Epidermal melanocyte (primary cell): ENCODE measurements around the gene MVB12B.
A peak's percentile ranks its signal among the peaks of the same experiment; 100 is the strongest.

Experiments
- DNase-seq: peaks from one replicate; pipeline ENCODE4 v3.0.0; 2011; ENCODE audit warnings: low spot score; ENCODE audit not compliant: insufficient read length

Gene MVB12B

DNA sequence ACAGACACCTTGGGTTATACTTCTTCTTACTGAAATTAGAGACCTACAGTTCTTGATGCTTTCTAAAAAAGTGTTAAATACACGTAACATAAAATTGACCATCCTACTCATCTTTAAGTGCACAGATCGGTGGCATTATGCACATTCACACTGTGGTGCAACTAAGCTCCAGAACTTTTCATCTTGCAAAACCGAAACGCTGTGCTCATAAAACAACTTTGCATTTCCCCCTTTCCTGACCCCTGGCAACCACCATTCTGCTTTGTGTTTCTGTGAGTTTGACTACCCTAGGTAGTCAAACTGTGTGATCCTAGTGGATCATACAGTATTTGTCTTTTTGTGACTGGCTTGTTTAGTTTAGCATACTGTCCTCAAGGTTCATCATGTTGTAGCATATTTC lies 3.9 kb downstream of the MVB12B start:
- no peak for DNase-seq

DNA sequence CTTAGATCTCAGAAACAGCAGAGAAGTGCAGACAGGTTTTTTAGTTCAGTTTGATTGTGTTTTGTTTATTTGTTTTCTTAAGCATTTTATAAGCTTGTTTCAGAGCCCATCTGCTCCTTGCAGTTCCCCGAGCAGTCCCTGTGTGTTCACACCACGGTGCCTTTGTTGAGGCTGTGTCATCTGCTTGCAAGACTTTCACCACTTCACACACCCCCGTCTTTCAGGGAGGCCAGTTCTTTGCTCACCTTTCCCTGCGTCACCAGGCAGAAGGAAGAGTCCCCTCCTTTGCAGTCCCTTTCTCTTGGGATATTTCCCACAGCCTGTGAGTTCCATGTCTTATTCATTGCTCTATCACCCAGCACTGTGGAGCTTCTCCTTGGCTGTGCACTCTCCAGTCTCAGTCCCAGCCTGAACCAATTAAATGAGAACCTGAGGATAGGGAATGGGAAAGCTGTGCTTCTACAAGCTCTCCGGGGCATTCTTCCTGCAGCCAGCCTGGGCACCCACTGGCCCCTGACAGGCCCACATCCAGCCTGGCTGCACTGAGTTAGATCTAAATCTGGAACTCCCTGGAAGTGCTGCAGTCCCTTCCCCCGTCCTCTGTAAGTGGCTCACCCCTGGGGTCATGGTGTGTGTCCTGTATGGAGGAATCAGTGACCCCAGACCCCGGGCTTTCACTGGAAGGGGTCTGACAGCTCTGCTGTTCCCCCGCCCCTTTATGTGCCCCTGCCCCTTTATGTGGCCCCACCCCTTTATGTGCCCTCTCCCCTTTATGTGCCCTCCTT lies 5.5 kb downstream of the MVB12B start:
- DNase-seq, result no peak

DNA sequence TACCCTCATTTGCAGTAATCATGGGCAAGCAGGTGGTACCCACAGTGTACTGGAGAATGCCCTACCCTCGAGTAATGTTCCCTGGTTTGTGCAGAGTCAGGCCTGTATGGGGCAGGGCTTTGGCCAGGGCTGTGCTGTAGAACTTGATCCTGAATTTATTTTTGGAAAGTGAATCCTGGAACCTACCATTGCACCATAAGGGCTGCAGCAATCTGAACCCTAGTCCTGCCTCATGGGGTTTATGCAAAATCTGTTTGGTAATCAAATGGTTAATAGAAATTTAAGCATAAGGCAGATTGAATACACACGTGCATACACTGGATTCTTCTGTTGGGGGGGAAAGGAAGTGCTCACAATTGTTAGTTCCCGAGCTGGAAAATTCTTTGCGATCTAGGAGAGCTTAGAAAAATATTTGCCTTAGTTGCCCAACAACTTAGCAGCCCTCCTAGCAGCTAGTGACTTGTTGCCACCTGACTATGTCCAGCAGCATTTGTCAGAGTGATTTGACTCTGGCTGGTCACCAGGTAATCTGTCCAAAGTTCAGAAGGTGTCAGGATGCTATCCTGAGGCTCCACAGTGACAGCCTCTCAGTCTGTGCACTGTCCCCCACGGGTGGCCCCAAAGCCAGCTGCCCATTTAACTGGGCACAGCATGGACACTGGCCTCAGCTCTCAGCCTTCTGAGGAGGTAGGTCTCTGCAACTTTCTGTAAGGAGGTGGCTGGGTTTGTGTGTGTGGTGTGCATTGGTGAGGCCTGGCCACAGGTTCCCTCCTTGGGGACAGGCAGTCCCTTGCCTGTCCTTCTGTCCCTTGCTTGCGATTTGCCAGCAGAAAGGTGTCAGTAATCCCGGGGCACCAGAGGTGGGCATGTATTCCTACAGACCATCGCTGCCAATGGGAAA lies 8.3 kb downstream of the MVB12B start:
- no peak for DNase-seq

DNA sequence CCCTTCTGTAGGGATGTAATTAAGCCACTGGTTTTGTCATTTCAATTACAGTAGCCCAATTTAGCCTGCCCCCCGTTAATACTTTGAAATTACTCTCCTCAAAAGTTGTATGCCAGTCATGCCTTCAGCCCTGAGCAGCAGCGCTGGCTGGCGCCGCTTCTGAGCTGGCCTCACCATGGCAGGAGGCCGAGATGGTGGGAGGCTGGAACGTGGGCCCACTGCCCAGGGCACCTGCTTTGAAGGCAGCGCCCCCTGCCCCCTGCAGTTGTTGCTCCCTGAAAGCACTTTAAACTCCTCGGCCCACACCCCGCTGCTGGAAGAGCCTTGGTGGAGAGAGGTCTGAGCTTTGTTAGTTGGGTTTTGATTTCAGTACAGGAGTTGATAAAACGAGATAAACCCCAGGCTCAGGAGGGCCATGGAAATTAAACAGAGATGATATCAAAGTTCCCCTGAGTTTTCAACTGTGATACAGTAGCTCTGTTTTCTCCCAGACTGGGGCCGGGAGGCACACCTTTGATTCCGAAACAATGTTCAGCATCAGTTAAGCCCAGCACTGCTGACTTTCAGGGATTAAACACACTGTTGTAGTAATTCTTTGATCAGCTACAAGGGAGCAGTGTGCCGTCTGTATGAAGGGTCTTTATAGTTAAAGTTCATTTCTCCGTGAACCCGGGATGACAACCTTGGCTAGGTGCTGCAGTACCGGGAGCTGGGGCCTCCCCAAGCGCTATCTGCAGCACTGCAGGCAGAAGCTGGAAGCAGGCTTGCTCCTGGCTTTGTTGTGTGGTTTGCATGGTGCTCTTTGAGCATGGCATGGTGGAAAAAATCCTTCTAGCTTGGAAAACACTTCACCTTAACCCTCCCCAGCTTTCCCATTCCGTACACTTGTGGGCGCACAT lies 9.5 kb downstream of the MVB12B start:
- DNase-seq, result no peak

DNA sequence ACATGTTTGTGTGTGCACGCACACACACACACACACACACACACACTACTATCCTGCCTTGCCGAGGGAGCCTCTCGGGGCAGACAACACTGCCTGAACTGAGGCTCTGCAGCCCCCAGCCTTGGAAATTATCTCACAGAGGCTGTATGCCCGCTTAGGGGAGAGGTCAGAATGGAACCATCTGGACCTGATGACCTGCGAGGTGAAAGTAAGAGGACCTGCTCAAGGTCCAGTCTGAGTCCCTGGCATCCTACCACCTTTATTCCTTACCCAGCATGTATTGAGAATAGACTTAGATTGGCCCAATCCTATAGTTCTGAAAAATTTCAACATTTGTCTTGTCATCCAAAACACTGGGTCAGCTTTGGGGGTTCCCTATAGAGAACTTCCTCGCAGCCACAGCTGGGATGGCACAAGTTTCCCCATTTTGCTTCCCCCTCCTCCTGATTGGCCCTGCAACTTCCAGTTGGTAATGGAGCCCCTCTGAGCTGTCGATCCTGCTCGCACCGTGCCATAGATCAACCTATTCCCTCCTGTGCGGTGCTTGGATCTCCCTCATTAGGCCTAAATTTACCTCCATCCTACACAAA lies 10.2 kb downstream of the MVB12B start:
- DNase-seq, result no peak

DNA sequence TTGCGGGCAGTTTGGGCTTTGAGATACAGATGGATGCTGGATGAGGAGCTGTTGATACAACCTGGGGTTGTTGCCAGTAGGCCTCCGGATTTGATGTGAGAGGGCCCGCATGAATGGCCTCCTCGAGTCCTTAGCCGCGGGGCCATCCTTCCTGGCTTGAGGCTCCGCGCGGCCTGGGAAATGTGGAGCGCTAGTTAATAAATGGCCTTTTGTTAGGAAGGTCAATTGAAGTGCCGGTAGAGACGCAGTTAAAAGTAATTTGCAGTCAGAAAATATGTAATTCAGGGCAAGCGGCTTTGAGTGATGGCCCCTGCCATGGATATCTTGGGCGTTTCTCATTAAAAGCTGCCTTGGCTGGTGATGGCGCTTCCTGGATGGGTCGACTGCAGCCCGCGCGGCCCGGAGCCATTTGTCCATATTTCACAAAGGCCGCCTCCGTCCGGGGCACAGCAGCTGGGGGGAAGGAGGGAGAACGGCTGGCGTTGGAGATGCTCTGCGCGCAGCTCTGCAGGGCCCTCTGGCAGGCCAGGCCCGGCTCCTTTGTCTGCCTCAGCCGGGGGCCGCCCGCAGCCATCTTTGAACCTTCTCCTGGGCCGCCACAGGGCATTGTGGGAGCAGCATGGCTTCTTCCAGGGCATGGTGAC lies 11.2 kb downstream of the MVB12B start:
- DNase-seq, result peak; percentile 48

DNA sequence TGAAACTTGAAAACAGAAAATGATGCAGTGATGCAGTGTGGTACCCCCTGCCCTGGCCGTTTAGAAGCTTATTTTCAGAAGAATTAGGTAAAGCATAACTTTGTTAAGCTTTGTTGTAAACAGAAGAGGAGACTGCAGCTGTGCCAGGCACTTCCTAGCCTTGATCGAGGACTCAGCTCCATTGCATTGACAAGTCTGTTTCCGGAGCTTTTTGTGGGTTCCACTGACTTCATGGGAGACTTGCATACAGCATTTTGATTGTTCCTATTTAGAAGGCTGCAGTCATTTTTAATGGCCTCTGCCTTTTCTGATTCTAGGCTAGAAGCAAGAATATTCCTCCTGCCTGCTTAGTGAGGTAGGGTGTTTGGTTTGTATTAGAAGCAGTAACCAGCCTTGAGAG lies 12.3 kb downstream of the MVB12B start:
- DNase-seq, result no peak

DNA sequence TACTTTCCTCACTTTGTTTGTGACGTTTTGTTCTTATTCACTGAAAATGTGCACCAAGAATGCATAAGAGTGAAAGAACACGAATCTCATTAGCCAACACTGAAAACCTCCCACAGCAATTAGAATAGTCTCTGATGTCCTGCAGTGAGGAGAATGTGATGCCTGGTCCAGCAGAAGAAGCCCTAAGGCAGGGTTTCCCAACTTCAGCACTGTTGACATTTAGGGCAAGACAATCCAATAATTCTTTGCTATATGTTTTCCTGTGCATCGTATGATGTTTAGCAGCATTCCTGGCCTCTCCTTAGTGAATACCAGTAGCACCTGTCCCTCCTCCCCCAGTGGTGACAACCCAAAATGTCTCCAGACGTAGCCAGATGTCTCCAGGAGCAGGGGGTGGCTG lies 14.8 kb downstream of the MVB12B start:
- DNase-seq, result no peak

DNA sequence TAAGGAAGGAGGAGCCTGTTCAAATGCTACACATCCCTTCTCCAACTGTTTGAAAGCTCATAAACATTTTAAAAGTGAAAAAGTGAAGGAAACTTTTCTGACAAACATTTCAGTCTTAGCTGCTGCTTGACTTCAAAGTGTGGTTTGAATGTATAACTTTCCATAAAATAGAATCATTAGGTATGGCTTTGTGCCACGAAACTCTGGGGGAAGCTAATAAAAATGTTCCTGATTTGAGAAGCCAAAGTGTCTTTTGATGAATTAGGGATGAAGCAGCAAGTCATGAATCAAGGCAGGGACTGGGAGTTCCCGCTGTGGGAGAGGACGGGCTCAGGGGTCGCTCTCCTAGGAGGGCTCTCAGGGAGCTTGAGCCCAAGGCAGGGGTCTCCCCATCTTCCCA lies 15.3 kb downstream of the MVB12B start:
- no peak for DNase-seq

DNA sequence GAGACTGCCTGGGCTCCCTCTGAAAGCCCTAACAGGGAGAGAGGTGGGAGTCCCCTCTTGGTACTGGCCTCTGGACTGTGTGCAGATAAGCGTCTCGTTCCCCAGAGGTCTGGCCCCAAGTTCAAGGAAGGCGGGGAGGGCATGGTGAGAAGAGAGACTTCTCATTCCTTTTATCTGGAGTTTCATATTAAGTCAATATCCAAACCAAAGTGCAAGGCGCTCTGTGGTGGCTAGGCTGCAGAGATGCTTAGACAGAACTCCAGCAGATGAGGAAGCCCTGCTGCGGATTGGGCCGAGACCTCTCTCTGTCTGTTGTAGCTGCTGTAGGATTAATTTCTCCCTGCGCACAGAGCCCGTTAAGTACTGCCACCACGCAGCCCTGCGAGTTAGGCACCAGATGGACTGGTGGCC lies 16.0 kb downstream of the MVB12B start:
- no peak for DNase-seq

DNA sequence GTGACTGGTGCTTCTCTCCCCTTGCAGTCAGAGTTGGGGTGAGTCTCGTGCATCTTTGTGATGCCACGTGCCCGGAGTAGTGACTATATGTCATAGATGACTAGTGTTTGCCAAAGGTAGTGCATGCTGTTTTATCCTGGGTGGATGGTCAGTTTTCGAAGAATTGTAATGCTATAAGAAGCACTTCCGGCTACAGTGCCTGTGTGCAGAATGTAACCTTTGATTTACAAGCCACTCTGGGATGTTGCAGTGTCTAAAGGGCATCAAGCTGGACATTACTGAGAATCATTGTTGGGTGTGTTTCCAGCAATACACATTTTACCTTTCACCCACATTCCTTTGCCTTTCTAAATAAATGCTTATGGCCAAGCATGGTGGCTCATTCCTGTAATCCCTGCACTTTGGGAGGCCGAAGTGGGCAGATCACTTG lies 16.7 kb downstream of the MVB12B start:
- DNase-seq, result no peak

DNA sequence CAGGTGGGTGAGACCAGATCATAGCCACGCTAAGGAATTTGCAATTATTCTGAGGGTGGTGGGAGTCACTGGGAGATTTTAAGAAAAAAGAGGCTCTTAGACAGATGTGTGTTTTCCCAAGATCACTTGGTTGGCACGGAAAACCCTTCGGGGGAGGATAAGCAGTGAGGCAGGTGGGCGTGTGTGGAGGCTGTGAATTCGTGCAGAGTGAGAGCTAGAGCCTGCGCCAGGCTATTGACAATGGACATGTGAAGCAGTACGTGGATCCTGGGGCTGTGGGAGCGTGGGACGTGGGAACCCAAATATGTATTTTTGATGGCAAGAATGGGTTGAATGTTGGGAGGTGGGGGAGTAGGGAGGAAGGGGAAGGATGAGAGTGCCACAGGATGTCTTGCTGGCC lies 19.4 kb downstream of the MVB12B start:
- no peak for DNase-seq

DNA sequence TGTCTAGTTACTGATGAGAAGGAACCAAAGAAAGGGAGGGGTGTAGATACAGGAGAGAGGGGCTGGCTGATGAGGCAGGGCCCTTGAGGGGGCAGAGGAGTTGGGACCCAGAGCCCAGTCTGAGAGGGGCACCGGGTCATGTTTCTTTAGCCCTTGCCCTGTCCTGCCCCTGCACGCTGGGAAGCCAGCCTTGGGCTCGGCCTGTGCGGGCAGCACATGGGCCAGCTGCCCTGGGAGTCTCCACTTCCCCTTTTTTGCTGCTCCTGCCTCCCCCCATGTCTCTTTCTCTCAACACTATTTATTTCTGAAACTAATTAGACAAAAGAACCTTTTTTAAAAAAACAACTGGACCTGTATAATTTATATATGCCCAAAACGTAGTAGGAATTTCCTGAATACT lies 20.5 kb downstream of the MVB12B start:
- DNase-seq, result no peak

DNA sequence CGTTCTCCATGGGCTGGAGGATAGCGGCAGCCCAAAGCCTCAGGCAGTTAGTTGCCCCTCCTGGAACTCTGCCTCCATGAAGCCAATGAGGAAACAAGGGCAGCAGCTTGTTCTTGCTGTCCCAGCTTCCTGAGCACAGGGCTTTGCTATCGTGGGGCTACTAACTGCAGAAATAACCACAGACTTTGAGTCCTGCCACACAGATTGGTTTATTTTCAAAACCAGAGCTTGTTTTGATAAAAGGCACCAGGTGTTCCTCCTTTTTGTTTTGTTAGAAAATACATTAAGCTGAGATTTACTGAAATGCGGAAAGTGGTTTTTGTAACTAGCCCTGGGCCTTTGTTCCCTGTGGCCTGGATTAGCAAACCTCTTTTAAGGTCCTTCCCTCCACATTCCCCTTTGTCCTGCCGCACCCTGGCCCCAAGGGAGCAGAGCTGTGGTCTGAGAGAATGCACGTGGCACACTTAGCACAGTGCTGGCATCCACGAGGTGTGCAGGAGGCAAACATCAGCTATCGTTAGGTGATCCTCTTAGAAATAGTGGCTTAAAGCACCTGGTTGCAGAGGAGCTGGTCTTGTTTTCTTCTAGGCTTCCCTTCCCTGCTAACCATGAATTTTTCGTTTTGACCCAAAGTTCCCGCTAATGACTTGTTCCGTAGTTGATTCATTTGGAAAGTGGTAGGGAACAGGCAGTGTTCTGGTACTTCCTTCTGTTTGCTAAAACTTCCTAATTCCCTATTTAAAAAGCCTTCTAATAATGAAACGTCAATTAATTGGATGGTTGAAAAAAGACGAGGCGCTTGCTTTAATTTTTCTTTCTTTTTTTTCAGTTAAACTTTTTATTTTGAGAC lies 21.5 kb downstream of the MVB12B start:
- DNase-seq, result no peak

DNA sequence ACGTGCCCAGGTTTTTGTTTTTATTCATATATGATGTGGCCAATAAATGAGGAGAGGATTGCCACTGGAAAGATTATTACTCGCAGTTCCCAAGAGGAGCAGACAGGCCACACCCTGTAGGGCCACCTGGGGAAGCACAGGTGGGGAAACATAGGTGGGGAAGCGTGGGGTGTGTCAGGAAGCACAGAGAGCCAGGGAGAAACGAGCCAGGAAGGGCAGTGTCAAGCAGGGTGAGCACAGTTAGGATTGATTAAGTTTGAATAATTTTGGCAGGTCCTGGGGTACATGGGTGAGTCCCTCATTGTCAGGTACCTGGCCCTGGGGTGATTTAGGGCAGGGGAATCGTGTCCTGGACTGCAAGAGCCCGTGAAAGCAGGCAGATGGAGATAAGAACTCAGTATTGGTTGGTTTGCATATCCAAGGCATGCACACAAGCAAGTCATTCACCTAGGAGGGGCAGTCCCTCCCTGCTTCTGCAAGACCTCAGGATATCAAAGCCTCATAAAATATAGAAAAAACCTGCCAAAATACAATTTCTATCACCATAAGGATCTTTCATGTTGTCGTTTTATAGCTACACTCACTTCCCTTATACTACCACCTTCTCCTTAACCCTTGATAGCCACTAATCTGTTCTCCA lies 22.4 kb downstream of the MVB12B start:
- no peak for DNase-seq

DNA sequence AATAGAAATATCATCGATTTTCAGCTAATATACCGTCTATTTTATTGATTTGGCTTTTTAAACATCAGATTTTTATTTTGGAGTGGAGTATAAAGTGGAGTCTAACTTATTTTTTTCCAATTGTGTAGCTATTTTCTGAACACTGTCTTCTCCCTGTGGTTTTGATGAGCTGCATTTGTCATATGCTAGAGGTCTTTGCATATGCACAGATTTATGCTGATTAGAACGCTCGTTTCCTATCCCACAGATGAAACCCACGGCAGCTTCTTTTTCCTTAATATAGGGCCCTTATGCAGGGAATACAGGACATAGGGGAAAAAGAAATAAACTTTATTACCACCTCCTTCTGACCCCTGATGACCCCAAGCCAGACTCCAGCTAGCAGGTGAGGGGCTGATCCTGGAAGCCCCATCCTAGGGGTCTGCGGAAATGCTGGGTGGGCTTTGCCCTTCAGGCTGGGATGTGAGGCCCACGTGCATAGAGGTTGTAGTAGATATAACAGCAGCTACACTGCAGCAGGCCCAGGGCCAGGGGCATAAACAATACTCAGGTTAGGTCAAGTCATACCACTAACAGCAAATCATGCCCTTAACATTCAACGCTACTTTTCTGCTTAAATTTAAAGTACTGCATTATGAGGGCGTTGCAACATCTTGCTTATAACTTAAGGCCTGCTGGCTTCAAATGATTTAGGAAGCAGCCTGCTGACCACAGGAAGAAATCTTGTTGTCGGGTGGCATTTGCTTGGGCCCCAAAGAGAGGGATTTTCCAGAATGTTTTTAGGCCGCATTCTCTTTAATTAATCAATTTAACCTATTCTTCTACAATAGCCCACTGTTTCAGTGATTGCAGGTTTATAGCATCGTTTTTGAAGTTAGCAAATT lies 28.5 kb downstream of the MVB12B start:
- DNase-seq, result no peak

DNA sequence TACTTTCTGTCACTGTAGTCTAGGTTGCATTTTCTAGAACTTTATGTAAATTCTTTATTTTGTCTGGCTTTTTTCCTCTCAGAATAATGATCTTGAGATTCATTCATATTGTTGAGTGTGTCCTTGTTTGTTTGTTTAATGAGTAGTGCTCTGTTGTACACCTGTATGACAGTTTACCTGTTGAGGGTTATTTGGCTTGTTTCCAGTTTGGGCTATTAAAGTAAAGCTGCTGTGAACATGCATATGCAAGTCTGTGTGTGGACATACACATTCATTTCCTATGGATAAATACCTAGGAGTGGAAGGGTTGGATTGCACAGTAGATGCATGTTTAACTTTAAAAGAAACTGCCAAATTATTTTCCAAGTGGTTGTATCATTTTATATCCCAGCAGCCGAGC lies 30.4 kb downstream of the MVB12B start:
- DNase-seq, result no peak

DNA sequence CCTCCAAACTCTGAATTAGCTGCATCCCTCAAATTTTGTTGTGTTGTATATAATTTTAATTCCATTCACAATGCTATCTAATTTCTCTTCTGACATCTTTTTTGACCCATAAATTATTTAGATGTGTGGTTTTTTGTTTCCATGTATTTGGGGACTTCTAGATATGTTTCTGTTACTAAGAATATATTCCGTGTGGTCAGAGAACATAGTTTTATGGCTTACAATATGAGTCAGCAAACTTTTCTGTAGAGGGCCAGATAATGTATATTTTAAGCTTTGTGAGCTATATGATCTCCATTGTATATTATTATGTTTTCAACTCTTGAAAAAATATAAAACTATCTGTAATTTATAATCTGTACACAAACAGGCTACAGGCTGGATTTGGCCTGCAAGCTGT lies 33.4 kb downstream of the MVB12B start:
- no peak for DNase-seq
